Suprapubic skin (tissue), 4 donors: ENCODE results near the gene EML4. TPM values are rescaled to one million over a fixed set of nuclear protein-coding genes. Genes with fewer than 3 reads are reported as not detected.

Experiments used
- DNase-seq, 2 donors: peaks; one replicate each; pipeline ENCODE4 v3.0.0-alpha.2; 2019; ENCODE audit warnings: low spot score in 2 of 2
- H3K27ac ChIP-seq: fragments of 200-600 bp; sonication (generic); one replicate; pipeline ENCODE4 v1.5.1; 2019
- H3K27me3 ChIP-seq: fragments of 200-600 bp; sonication (generic); one replicate; pipeline ENCODE4 v1.5.1; 2019
- H3K36me3 ChIP-seq: fragments of 200-600 bp; sonication (generic); one replicate; pipeline ENCODE4 v1.5.1; 2019
- H3K4me1 ChIP-seq: fragments of 200-600 bp; sonication (generic); one replicate; pipeline ENCODE4 v1.5.1; 2019
- H3K4me3 ChIP-seq: fragments of 200-600 bp; sonication (generic); one replicate; pipeline ENCODE4 v1.5.1; 2019; ENCODE audit warnings: mild to moderate bottlenecking
- H3K9me3 ChIP-seq: fragments of 200-600 bp; sonication (generic); one replicate; pipeline ENCODE4 v1.5.1; 2019
- EP300 ChIP-seq: sonication (generic); formaldehyde crosslinking; IDR thresholded peaks from one replicate; pipeline ENCODE4 v1.6.1; 2017; ENCODE audit warnings: antibody characterized with exemption
- POLR2A ChIP-seq, 2 donors: fragments of 450-650 bp; IDR thresholded peaks; one replicate each; pipeline ENCODE4 v1.6.1; 2017; ENCODE audit warnings: antibody characterized with exemption in 2 of 2, mild to moderate bottlenecking in 2 of 2, moderate library complexity in 2 of 2
- POLR2AphosphoS5 ChIP-seq, 3 donors: sonication (generic); formaldehyde crosslinking; IDR thresholded peaks; one replicate each; pipeline ENCODE4 v1.6.1; 2017; ENCODE audit warnings: antibody characterized with exemption in 3 of 3
- WGBS: methylation state at CpG from one replicate; pipeline ENCODE4 v1.1.5; 2018; 5-methylcytosine and 5-hydroxymethylcytosine counted together
- total RNA-seq, 4 donors: library from RNA; depleted of rRNA; stranded (reverse); fragments of >200 nt; gene quantifications; one replicate each; pipeline ENCODE4 v1.1.0, GENCODE V29; 2016
- TF ChIP-seq, protein P1 (sequence below), 2 donors: fragments of 200-600 bp in 1 of 2; fragments of 450-650 bp in 1 of 2; sonication (generic) in 1 of 2; IDR thresholded peaks; one replicate each; pipeline ENCODE4 v1.5.1; 2016 to 2019; ENCODE audit warnings: antibody characterized with exemption in 2 of 2, mild to moderate bottlenecking in 1 of 2, moderate library complexity in 1 of 2

Gene EML4
- total RNA-seq, 4 donors from 2014 or later, result 38.9 to 67.1 (median 43.3) TPM

DNA sequence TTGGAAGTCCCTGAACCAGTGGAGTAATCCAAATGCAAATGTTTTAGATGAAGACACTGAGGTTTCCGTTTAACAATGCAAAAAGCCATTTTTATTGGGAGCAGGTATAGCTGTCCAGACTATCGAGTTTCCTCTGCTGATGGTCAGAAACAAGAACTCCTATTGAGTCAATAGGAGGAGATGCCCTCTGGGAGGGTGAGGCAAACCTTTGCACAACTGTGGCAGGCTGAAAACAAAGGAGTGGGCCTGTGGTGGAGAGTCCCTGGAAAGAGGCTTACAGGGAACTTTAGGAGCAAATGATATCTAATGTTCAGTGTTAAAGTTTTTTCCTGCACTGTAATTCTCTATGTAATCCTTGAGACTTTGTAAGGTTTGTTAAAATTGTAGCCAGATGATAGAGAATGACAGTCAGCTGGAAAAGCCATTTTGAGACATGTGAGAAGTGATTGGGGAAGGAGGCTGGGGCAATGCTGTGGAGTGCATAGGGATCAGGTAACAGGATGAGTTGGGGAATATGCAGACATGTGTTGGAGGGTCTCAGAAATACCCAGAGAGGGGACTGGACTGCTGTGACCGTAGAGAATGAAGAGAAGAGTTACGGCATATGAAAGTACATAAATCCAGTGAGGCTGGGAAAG is 15.1 kb upstream of the EML4 start:
- no peak for DNase-seq
- Histone ChIP-seq H3K4me1 (no peaks in the 10 kb centered on the region), H3K27ac (no peak overlapping the region), H3K9me3 (no peaks in the 10 kb centered on the region), H3K4me3 (no peak overlapping the region), H3K27me3 (no peaks in the 10 kb centered on the region), H3K36me3 (no peaks in the 10 kb centered on the region)
- 84% methylated on average over 4 of the region's 4 CpGs for whole genome bisulfite sequencing
- TF ChIP-seq EP300 (no peak), POLR2AphosphoS5 (IDR thresholded peaks at IDR 0.05) (no peak), POLR2A (IDR thresholded peaks at IDR 0.05) (no peak)
- TF ChIP-seq, protein P1, sequence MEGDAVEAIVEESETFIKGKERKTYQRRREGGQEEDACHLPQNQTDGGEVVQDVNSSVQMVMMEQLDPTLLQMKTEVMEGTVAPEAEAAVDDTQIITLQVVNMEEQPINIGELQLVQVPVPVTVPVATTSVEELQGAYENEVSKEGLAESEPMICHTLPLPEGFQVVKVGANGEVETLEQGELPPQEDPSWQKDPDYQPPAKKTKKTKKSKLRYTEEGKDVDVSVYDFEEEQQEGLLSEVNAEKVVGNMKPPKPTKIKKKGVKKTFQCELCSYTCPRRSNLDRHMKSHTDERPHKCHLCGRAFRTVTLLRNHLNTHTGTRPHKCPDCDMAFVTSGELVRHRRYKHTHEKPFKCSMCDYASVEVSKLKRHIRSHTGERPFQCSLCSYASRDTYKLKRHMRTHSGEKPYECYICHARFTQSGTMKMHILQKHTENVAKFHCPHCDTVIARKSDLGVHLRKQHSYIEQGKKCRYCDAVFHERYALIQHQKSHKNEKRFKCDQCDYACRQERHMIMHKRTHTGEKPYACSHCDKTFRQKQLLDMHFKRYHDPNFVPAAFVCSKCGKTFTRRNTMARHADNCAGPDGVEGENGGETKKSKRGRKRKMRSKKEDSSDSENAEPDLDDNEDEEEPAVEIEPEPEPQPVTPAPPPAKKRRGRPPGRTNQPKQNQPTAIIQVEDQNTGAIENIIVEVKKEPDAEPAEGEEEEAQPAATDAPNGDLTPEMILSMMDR (IDR thresholded peaks at IDR 0.05), result no peak

DNA sequence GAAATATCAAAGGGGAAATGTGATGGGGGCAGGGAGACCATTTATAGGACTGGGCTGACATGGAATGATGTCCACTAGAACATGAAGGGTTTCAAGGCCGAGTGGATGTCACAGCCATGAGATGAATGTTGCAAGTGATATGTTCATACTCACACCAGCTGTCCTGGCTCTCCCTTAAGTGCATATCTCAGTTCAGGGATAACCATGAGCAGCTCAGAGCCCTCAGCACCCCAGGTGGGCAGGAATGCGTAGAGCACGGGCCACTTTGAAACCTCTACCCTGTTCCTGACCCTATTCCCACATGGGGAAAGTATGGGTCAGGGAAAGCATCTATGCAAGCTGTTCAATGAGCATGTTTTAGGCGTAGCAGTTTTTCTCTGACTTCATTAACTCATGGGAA is 12.4 kb upstream of the EML4 start:
- no peak for TF ChIP-seq POLR2AphosphoS5 (IDR thresholded peaks at IDR 0.05)
- TF ChIP-seq, protein P1 (IDR thresholded peaks at IDR 0.05), result no peak
- no peak for TF ChIP-seq POLR2A (IDR thresholded peaks at IDR 0.05)
- no peak for TF ChIP-seq EP300
- Histone ChIP-seq H3K27me3 (no peaks in the 10 kb centered on the region), H3K4me3 (no peak overlapping the region), H3K36me3 (no peaks in the 10 kb centered on the region), H3K4me1 (no peaks in the 10 kb centered on the region), H3K27ac (no peak overlapping the region), H3K9me3 (no peaks in the 10 kb centered on the region)
- 80% methylated on average over 4 of the region's 4 CpGs for WGBS
- no peak for DNase-seq

DNA sequence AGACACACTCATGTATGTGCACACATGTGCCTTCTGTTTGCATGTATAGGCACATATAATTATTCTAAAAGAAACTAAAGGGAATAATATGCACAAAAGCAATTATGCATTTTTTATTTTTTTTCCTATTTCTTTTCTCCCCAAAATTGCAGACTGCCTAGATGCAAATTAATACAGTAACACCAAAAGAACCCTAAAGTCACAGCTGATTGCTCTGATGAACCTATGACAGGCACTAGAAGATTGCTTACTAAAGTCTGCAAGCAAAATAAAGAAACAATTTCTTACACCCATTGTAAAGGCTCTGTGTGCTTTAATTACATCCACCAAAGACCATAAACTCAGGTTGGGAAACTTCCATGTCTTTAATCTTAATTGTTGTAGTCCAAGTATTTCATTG is 7.7 kb upstream of the EML4 start:
- TF ChIP-seq EP300, result no peak
- TF ChIP-seq, protein P1 (IDR thresholded peaks at IDR 0.05), result no peak
- no peak for TF ChIP-seq POLR2AphosphoS5 (IDR thresholded peaks at IDR 0.05)
- TF ChIP-seq POLR2A (IDR thresholded peaks at IDR 0.05), result no peak
- Histone ChIP-seq H3K27ac (no peak overlapping the region), H3K27me3 (no peaks in the 10 kb centered on the region), H3K4me3 (no peak overlapping the region), H3K4me1 (peaks cover 8% of the 10 kb centered on the region), H3K9me3 (no peaks in the 10 kb centered on the region), H3K36me3 (no peaks in the 10 kb centered on the region)
- DNase-seq, result no peak

DNA sequence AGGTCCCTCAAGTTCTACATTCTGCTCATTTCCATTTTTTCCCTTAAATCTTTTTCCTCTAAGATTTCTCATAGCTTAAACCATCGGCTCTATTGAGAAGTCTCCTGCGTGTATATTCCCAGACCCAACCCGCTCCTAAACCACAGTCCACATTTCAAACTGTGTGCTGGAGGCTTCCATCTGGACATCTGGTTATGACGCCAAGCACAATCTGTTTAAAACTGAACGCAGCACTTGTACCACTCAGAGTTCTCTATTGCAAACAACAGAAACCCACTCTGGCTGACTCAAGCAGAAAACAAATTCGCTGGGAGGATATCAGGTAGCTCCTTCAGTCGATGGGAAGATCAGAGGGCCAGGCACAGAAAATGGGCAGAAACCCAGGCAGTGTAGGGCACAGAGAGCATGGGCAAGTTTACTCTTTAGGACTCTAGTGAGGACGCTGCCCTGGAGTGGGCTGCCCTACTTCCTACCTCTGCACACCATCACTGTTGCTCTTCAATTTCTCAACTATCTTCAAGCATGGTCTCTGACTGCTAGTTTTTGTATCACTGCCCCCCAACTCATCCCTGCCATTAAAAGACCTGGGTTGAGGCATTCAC is 5.6 kb upstream of the EML4 start:
- no peak for DNase-seq
- 80% methylated on average over 8 of the region's 8 CpGs for WGBS
- H3K27me3 ChIP-seq, result no peaks in the 10 kb centered on the region
- no peaks in the 10 kb centered on the region for H3K9me3 ChIP-seq
- no peak for TF ChIP-seq POLR2AphosphoS5 (IDR thresholded peaks at IDR 0.05)
- TF ChIP-seq, protein P1 (IDR thresholded peaks at IDR 0.05), result no peak
- H3K27ac ChIP-seq, result peak overlapping the region; percentile 72
- no peak overlapping the region for H3K4me3 ChIP-seq
- no peaks in the 10 kb centered on the region for H3K36me3 ChIP-seq
- H3K4me1 ChIP-seq, result peaks cover 10% of the 10 kb centered on the region

DNA sequence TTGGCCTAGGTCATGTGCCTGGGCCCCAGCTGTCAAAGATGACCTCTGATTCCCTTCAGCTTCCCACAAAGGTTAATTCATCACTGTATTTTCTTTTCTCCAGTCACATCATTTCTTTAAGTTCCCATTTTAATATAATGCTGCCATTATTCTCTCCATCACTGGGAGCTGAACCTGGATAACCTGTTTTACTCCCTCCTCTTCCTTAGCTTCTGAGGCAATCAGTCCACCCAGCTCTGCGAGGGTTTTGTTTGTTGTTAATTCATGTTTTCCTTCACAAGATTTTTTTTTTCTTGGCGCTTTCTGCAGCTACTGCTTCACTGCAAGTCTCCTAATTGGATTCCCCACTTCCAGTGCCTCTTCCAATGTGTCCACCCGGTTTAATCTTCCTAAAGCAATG is 5.1 kb upstream of the EML4 start:
- Histone ChIP-seq H3K4me3 (no peak overlapping the region), H3K27me3 (no peaks in the 10 kb centered on the region), H3K36me3 (no peaks in the 10 kb centered on the region), H3K9me3 (no peaks in the 10 kb centered on the region), H3K27ac (peak overlapping the region; percentile 72), H3K4me1 (peaks cover 15% of the 10 kb centered on the region)
- no peak for DNase-seq
- 57% methylated on average over 3 of the region's 3 CpGs for WGBS
- TF ChIP-seq POLR2AphosphoS5 (IDR thresholded peaks at IDR 0.05) (no peak), POLR2A (IDR thresholded peaks at IDR 0.05) (no peak), EP300 (no peak)
- TF ChIP-seq, protein P1 (IDR thresholded peaks at IDR 0.05), result no peak
